A549 (cell line): ENCODE results near the gene SGIP1. TPM values are rescaled to one million over a fixed set of nuclear protein-coding genes. Genes with fewer than 3 reads are reported as not detected.

Experiments used
- ATAC-seq, 2 experiments: fragments of 200-7000 bp in 1 of 2; fragments of >200 bp in 1 of 2; cut with Nextera tagmentation in 1 of 2; cut with Tn5 transposase in 1 of 2; 3 replicates each; pipeline versions ENCODE4 v1.8.0 to v1.9.1; 2018 to 2020; ENCODE audit warnings: mild to moderate bottlenecking in 1 of 2, moderate library complexity in 1 of 2
- CTCF ChIA-PET: fragments of 300-600 bp; sonication (Branson Sonifier 250); formaldehyde crosslinking; extraction: SDS; loops from one replicate; lab custom pipeline; 2021; ENCODE audit warnings: antibody characterized with exemption, inconsistent platforms; lab: Yijun Ruan, JAX
- POLR2A ChIA-PET: fragments of 350-600 bp; formaldehyde crosslinking; extraction: SDS; loops from one replicate; lab custom pipeline; 2021; ENCODE audit warnings: antibody characterized with exemption, inconsistent platforms; lab: Yijun Ruan, JAX
- DNase-seq, 2 experiments: peaks; one replicate each; pipeline versions ENCODE4 v3.0.0 to v3.0.0-alpha.2; 2011 to 2016; ENCODE audit warnings: low read depth in 1 of 2, low spot score in 1 of 2
- FAIRE-seq: peaks from 2 replicates; lab custom pipeline; 2011; peaks lifted over from hg19 to GRCh38; lab: Jason Lieb, UNC
- H3K27ac ChIP-seq, 2 experiments: fragments of >200 bp; sonication (Bioruptor Twin); formaldehyde crosslinking; 3 replicates each; pipeline ENCODE4 v1.5.1; 2016 to 2017
- H3K4me1 ChIP-seq: fragments of >200 bp; sonication (Bioruptor Twin); formaldehyde crosslinking; 3 replicates; pipeline ENCODE4 v1.6.1; 2016
- H3K4me2 ChIP-seq: fragments of >200 bp; sonication (Bioruptor Twin); formaldehyde crosslinking; 3 replicates; pipeline ENCODE4 v1.6.1; 2016
- H3K4me3 ChIP-seq: fragments of >200 bp; sonication (Bioruptor Twin); formaldehyde crosslinking; 3 replicates; pipeline ENCODE4 v1.5.1; 2016
- H3K9me3 ChIP-seq: fragments of >200 bp; sonication (Bioruptor Twin); formaldehyde crosslinking; 3 replicates; pipeline ENCODE4 v1.6.1; 2016
- CHD4 ChIP-seq: fragments of 200-600 bp; sonication (generic); IDR thresholded peaks from 2 replicates; pipeline ENCODE4 v1.6.1; 2016; ENCODE audit warnings: antibody characterized with exemption, mild to moderate bottlenecking, borderline replicate concordance
- EHF ChIP-seq: fragments of 250-450 bp; sonication (Bioruptor Pico); IDR thresholded peaks from 2 replicates; pipeline ENCODE4 v1.5.0; 2020; ENCODE audit warnings: mild to moderate bottlenecking
- EP300 ChIP-seq, 2 experiments: fragments of >200 bp; sonication (Bioruptor Twin); formaldehyde crosslinking; IDR thresholded peaks; 2 replicates in 1 of 2; 3 replicates in 1 of 2; pipeline ENCODE4 v1.6.1; 2016 to 2017
- FOXS1 ChIP-seq: fragments of 250-450 bp; sonication (Bioruptor Pico); IDR thresholded peaks from 2 replicates; pipeline ENCODE4 v1.5.0; 2020; ENCODE audit warnings: mild to moderate bottlenecking, moderate library complexity
- HDAC2 ChIP-seq: fragments of 200-600 bp; sonication (generic); IDR thresholded peaks from 2 replicates; pipeline ENCODE4 v1.6.1; 2016
- HOXA7 ChIP-seq: fragments of 250-450 bp; sonication (Bioruptor Pico); IDR thresholded peaks from 2 replicates; pipeline ENCODE4 v1.5.0; 2020; ENCODE audit warnings: mild to moderate bottlenecking, moderate library complexity
- JUN ChIP-seq, 2 experiments: fragments of >200 bp; sonication (Bioruptor Twin); formaldehyde crosslinking; IDR thresholded peaks; 2 replicates in 1 of 2; 3 replicates in 1 of 2; pipeline ENCODE4 v1.6.1; 2016 to 2017
- KDM1A ChIP-seq: fragments of 200-600 bp; sonication (generic); IDR thresholded peaks from 2 replicates; pipeline ENCODE4 v1.6.1; 2016; ENCODE audit warnings: low read depth, mild to moderate bottlenecking
- KDM5A ChIP-seq: fragments of 200-600 bp; sonication (generic); IDR thresholded peaks from 2 replicates; pipeline ENCODE4 v1.6.1; 2016; ENCODE audit warnings: antibody characterized with exemption, mild to moderate bottlenecking
- POLR2A ChIP-seq: IDR thresholded peaks from 2 replicates; pipeline ENCODE4 v1.6.1; 2012; ENCODE audit warnings: mild to moderate bottlenecking, low read length
- RCOR1 ChIP-seq: fragments of 150-350 bp; IDR thresholded peaks from 2 replicates; pipeline ENCODE4 v1.6.1; 2014; ENCODE audit warnings: antibody characterized with exemption, low read length, low read depth
- RNF2 ChIP-seq: fragments of 200-600 bp; sonication (generic); IDR thresholded peaks from 2 replicates; pipeline ENCODE4 v1.6.1; 2016; ENCODE audit warnings: low read depth, mild to moderate bottlenecking, antibody characterized with exemption, moderate library complexity, borderline replicate concordance
- TFCP2L1 ChIP-seq: fragments of 250-450 bp; sonication (Bioruptor Pico); IDR thresholded peaks from 2 replicates; pipeline ENCODE4 v1.5.0; 2021; ENCODE audit warnings: mild to moderate bottlenecking
- TP53 ChIP-seq: fragments of 250-450 bp; sonication (Bioruptor Pico); IDR thresholded peaks from 2 replicates; pipeline ENCODE4 v1.5.0; 2021; ENCODE audit warnings: mild to moderate bottlenecking, moderate library complexity
- ZFP36 ChIP-seq: fragments of 450-650 bp; IDR thresholded peaks from 2 replicates; pipeline ENCODE4 v1.6.1; 2014; ENCODE audit warnings: borderline replicate concordance; ENCODE audit not compliant: partially characterized antibody
- ZSCAN20 ChIP-seq: fragments of 250-450 bp; sonication (Bioruptor Pico); IDR thresholded peaks from 2 replicates; pipeline ENCODE4 v1.8.0; 2022; ENCODE audit warnings: mild to moderate bottlenecking, moderate library complexity
- WGBS: methylation state at CpG from one replicate; pipeline ENCODE4 v1.1.6; 2017; ENCODE audit errors: missing lambda C conversion rate; 5-methylcytosine and 5-hydroxymethylcytosine counted together
- polyA plus RNA-seq, 4 experiments: library from polyadenylated mRNA; depleted of rRNA in 3 of 4; stranded (reverse); fragments of >200 nt; fragmentation: RNase III in 1 of 4; extraction: RNeasy Plus Mini Kit Qiagen cat#74134 plus additional on column Dnase treatment in 1 of 4; gene quantifications; 2 replicates in 3 of 4; 3 replicates in 1 of 4; pipeline ENCODE4 v1.2.3, GENCODE V29; 2011 to 2017
- TF ChIP-seq, protein P1 (sequence below): IDR thresholded peaks from 2 replicates; pipeline ENCODE4 v1.6.1; 2012; ENCODE audit warnings: low read depth, borderline replicate concordance
- TF ChIP-seq, protein P2 (sequence below): fragments of >200 bp; sonication (Bioruptor Twin); formaldehyde crosslinking; IDR thresholded peaks from 2 replicates; pipeline ENCODE4 v1.6.1; 2016
- TF ChIP-seq, protein P3 (sequence below): fragments of >200 bp; sonication (Bioruptor Twin); formaldehyde crosslinking; IDR thresholded peaks from 3 replicates; pipeline ENCODE4 v1.6.1; 2016
- TF ChIP-seq, protein P4 (sequence below): fragments of 200-600 bp; sonication (generic); IDR thresholded peaks from 2 replicates; pipeline ENCODE4 v1.6.1; 2016; ENCODE audit warnings: antibody characterized with exemption, mild to moderate bottlenecking, moderate library complexity
- TF ChIP-seq, protein P5 (sequence below): fragments of 250-450 bp; sonication (Bioruptor Pico); IDR thresholded peaks from 2 replicates; pipeline ENCODE4 v1.5.0; 2020; ENCODE audit warnings: low read depth, mild to moderate bottlenecking, moderate library complexity
- TF ChIP-seq, protein P6 (sequence below): fragments of 250-450 bp; sonication (Bioruptor Pico); IDR thresholded peaks from 2 replicates; pipeline ENCODE4 v1.5.0; 2021; ENCODE audit warnings: mild to moderate bottlenecking, moderate library complexity, borderline replicate concordance

Gene SGIP1
- polyA plus RNA-seq, 2 of the 4 experiments (the other 2 are of a cell fraction) = not detected

DNA sequence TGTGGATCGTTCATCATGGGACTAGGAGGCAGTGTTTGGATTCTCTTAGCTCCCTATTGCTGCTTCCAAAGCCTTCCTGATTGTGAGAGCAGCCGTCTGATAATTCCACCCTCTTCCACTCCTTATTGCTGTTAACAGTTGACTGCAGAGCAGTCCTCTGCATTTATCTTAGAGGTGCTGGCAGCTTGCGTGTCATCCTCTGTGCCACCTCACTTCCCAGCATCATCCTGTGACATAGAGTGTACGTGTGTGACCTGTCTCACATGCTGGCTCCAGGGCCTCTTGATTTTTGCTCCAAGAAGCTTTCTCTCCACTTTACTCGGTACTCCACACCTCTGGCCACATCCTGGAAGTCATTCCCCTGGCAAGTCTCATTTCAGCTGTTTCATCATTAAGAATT is 165.3 kb downstream of the SGIP1 start:
- Histone ChIP-seq H3K4me2 (no peak overlapping the region), H3K27ac (no peak overlapping the region), H3K4me1 (no peaks in the 10 kb centered on the region), H3K9me3 (no peaks in the 10 kb centered on the region), H3K4me3 (no peak overlapping the region)
- DNase-seq (no peak), ATAC-seq (no peak), FAIRE-seq (no peak)
- ChIA-PET POLR2A (no interaction called here), CTCF (interaction anchor here (2.0 kb wide), 1 partner anchor 19 kb away, joined by 4 read pairs; no protein-coding TSS in a partner anchor)
- 49% methylated on average over 5 of the region's 5 CpGs for WGBS
- TF ChIP-seq EHF (CRISPR knock-in tag) = no peak
- TF ChIP-seq HDAC2 = no peak
- TF ChIP-seq CHD4 = no peak
- no peak for TF ChIP-seq EP300 (IDR thresholded peaks at IDR 0.05)
- TF ChIP-seq RCOR1 = no peak
- TF ChIP-seq RNF2 = no peak
- TF ChIP-seq, protein P1, sequence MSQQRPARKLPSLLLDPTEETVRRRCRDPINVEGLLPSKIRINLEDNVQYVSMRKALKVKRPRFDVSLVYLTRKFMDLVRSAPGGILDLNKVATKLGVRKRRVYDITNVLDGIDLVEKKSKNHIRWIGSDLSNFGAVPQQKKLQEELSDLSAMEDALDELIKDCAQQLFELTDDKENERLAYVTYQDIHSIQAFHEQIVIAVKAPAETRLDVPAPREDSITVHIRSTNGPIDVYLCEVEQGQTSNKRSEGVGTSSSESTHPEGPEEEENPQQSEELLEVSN = no peak
- no peak for TF ChIP-seq KDM1A
- TF ChIP-seq, protein P2, sequence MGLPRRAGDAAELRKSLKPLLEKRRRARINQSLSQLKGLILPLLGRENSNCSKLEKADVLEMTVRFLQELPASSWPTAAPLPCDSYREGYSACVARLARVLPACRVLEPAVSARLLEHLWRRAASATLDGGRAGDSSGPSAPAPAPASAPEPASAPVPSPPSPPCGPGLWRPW = no peak
- TF ChIP-seq TP53 (CRISPR knock-in tag) = no peak
- no peak for TF ChIP-seq HOXA7 (CRISPR knock-in tag)
- TF ChIP-seq TFCP2L1 = no peak
- TF ChIP-seq, protein P3, sequence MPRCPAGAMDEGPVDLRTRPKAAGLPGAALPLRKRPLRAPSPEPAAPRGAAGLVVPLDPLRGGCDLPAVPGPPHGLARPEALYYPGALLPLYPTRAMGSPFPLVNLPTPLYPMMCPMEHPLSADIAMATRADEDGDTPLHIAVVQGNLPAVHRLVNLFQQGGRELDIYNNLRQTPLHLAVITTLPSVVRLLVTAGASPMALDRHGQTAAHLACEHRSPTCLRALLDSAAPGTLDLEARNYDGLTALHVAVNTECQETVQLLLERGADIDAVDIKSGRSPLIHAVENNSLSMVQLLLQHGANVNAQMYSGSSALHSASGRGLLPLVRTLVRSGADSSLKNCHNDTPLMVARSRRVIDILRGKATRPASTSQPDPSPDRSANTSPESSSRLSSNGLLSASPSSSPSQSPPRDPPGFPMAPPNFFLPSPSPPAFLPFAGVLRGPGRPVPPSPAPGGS = no peak
- no peak for TF ChIP-seq ZSCAN20 (CRISPR knock-in tag)

DNA sequence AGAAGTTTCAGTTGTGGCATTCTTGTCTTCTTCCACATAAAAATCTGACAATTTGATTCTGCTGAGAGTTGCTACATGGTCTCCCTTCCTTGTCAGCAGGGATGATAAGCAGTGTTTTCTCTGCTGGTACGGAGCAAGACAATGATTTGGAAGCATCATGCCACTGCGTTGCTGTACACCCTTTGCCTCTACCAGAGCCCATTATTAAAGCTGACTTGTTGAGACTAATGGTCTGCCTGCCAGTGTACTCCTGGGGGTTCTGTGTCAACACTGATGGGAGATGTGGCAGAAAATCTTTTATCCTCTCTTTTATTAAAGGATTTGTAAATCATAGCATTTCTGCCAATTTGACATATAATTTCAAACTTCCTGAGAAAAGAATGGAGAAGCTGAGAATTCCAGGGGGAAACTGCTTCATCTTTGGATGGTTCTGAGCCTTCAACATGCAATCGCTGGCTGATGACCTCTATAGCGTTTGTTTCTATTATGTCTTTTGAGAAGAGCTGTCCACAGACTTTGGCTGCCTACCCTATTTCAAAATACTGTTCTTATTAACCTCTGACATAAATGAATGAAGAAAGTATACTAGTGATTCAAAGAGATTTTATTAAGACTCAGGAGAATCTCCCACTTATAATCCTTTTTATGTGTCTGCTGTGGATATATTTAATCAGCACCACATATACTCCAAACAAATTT is 170.4 kb downstream of the SGIP1 start:
- Histone ChIP-seq H3K4me1 (no peaks in the 10 kb centered on the region), H3K9me3 (no peaks in the 10 kb centered on the region), H3K27ac (no peak overlapping the region), H3K4me3 (no peak overlapping the region), H3K4me2 (no peak overlapping the region)
- TF ChIP-seq, protein P4, sequence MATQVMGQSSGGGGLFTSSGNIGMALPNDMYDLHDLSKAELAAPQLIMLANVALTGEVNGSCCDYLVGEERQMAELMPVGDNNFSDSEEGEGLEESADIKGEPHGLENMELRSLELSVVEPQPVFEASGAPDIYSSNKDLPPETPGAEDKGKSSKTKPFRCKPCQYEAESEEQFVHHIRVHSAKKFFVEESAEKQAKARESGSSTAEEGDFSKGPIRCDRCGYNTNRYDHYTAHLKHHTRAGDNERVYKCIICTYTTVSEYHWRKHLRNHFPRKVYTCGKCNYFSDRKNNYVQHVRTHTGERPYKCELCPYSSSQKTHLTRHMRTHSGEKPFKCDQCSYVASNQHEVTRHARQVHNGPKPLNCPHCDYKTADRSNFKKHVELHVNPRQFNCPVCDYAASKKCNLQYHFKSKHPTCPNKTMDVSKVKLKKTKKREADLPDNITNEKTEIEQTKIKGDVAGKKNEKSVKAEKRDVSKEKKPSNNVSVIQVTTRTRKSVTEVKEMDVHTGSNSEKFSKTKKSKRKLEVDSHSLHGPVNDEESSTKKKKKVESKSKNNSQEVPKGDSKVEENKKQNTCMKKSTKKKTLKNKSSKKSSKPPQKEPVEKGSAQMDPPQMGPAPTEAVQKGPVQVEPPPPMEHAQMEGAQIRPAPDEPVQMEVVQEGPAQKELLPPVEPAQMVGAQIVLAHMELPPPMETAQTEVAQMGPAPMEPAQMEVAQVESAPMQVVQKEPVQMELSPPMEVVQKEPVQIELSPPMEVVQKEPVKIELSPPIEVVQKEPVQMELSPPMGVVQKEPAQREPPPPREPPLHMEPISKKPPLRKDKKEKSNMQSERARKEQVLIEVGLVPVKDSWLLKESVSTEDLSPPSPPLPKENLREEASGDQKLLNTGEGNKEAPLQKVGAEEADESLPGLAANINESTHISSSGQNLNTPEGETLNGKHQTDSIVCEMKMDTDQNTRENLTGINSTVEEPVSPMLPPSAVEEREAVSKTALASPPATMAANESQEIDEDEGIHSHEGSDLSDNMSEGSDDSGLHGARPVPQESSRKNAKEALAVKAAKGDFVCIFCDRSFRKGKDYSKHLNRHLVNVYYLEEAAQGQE = 0 out of 2 replicates have a peak, but pooled peaks have one; percentile 14
- no peak for TF ChIP-seq FOXS1 (CRISPR knock-in tag)
- FAIRE-seq (no peak), ATAC-seq (no peak), DNase-seq (no peak)
- POLR2A ChIA-PET = no interaction called here
- CTCF ChIA-PET = no interaction called here
- 70% methylated on average over 4 of the region's 4 CpGs for WGBS

DNA sequence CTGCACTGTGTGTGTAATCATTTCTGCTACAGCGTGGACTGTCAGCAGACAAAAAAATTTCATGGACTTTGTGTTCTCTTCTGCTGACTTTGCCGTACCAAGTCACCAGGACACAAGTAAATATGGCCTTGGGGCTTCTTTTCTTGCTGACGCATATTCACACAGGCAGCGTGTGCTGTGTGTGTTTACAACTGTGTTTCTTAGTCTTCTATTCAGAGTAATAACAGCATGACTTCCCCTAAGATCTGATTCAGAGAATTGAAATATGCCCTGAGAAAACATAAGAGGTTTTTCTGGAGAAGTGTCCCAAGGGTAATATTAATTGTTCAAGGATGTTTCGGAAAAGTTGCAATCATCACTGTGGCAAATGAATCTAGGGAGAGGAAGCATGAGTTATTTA is 171.2 kb downstream of the SGIP1 start:
- ATAC-seq = no peak
- Histone ChIP-seq H3K9me3 (no peaks in the 10 kb centered on the region), H3K4me2 (0 out of 3 replicates have a peak overlapping the region, but pooled peaks have one; percentile 23), H3K27ac (no peak overlapping the region; a peak in 1 of 6 replicates), H3K4me1 (no peaks in the 10 kb centered on the region)
- WGBS = 32% methylated on average over 5 of the region's 5 CpGs
- POLR2A ChIA-PET = no interaction called here
- CTCF ChIA-PET = no interaction called here
- TF ChIP-seq, protein P5, sequence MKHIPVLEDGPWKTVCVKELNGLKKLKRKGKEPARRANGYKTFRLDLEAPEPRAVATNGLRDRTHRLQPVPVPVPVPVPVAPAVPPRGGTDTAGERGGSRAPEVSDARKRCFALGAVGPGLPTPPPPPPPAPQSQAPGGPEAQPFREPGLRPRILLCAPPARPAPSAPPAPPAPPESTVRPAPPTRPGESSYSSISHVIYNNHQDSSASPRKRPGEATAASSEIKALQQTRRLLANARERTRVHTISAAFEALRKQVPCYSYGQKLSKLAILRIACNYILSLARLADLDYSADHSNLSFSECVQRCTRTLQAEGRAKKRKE (CRISPR knock-in tag) = no peak
- TF ChIP-seq JUN (IDR thresholded peaks at IDR 0.05) (no peak), POLR2A (no peak), RNF2 (no peak), ZFP36 (no peak), KDM5A (no peak)
- TF ChIP-seq, protein P6, sequence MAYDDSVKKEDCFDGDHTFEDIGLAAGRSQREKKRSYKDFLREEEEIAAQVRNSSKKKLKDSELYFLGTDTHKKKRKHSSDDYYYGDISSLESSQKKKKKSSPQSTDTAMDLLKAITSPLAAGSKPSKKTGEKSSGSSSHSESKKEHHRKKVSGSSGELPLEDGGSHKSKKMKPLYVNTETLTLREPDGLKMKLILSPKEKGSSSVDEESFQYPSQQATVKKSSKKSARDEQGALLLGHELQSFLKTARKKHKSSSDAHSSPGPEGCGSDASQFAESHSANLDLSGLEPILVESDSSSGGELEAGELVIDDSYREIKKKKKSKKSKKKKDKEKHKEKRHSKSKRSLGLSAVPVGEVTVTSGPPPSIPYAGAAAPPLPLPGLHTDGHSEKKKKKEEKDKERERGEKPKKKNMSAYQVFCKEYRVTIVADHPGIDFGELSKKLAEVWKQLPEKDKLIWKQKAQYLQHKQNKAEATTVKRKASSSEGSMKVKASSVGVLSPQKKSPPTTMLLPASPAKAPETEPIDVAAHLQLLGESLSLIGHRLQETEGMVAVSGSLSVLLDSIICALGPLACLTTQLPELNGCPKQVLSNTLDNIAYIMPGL (CRISPR knock-in tag) = no peak
- TF ChIP-seq, protein P3 = no peak
- TF ChIP-seq, all 56 proteins: peak for 0
- no peak overlapping the region for H3K4me3 ChIP-seq
- DNase-seq (peak in 1 of 2 experiments; percentile 21), FAIRE-seq (no peak)
